SK-N-SH (cell line): ENCODE results near the gene TNRC6A. TPM values are rescaled to one million over a fixed set of nuclear protein-coding genes. Genes with fewer than 3 reads are reported as not detected.
A peak's percentile ranks its signal among the peaks of the same experiment; 100 is the strongest.

ENCODE experiments used
- CTCF ChIA-PET: fragments of 300-600, 350-600 bp; formaldehyde crosslinking; extraction: SDS; loops from one replicate; lab custom pipeline; 2021; lab: Yijun Ruan, JAX
- POLR2A ChIA-PET: fragments of 350-600 bp; sonication (Branson Sonifier 250); formaldehyde crosslinking; extraction: SDS; loops from one replicate; lab custom pipeline; 2020; ENCODE audit warnings: antibody characterized with exemption, inconsistent platforms; lab: Yijun Ruan, JAX
- DNase-seq: peaks from one replicate; pipeline ENCODE4 v3.0.0; 2012
- H2AFZ ChIP-seq: fragments of 200-600 bp; sonication (generic); 2 replicates; pipeline ENCODE4 v1.8.1; 2016; ENCODE audit warnings: antibody characterized with exemption, mild to moderate bottlenecking, low read depth
- H3F3A ChIP-seq: fragments of 200-600 bp; sonication (generic); replicated peaks from 2 replicates; pipeline ENCODE3; 2016; ENCODE audit warnings: antibody characterized with exemption, mild to moderate bottlenecking; ENCODE audit not compliant: insufficient read depth
- H3K27ac ChIP-seq, 2 experiments: fragments of 200-500 bp in 1 of 2; fragments of 200-600 bp in 1 of 2; sonication (Bioruptor generic) in 1 of 2; sonication (generic), shearing (Covaris generic) in 1 of 2; 2 replicates each; pipeline versions ENCODE4 v1.5.1 to v1.6.1; 2014 to 2016; ENCODE audit warnings: low read depth in 2 of 2, inconsistent platforms in 1 of 2, low read length in 1 of 2, mild to moderate bottlenecking in 1 of 2, mixed read lengths in 1 of 2
- H3K27me3 ChIP-seq: fragments of 200-600 bp; sonication (generic), shearing (Covaris generic); 2 replicates; pipeline ENCODE4 v1.6.1; 2016; ENCODE audit warnings: mixed run types; ENCODE audit not compliant: insufficient read depth
- H3K36me3 ChIP-seq, 2 experiments: fragments of 200-500 bp in 1 of 2; fragments of 200-600 bp in 1 of 2; sonication (Bioruptor generic) in 1 of 2; sonication (generic) in 1 of 2; replicated peaks in 1 of 2; 2 replicates each; pipeline versions ENCODE3 to v1.5.1; 2014 to 2016; ENCODE audit warnings: low read length in 1 of 2, mild to moderate bottlenecking in 1 of 2; ENCODE audit not compliant: insufficient read depth in 2 of 2, control insufficient read depth in 1 of 2
- H3K4me1 ChIP-seq, 2 experiments: fragments of 200-500 bp in 1 of 2; fragments of 200-600 bp in 1 of 2; sonication (Bioruptor generic) in 1 of 2; sonication (generic), shearing (Covaris generic) in 1 of 2; 2 replicates each; pipeline versions ENCODE4 v1.5.1 to v1.6.1; 2014 to 2016; ENCODE audit warnings: low read depth in 1 of 2, low read length in 1 of 2, mixed run types in 1 of 2; ENCODE audit not compliant: insufficient read depth in 2 of 2, control insufficient read depth in 1 of 2
- H3K4me2 ChIP-seq: fragments of 200-600 bp; sonication (generic), shearing (Covaris generic); 2 replicates; pipeline ENCODE4 v1.6.1; 2017; ENCODE audit warnings: mixed run types
- H3K4me3 ChIP-seq, 2 experiments: fragments of 200-500 bp in 1 of 2; fragments of 200-600 bp in 1 of 2; sonication (Bioruptor generic) in 1 of 2; sonication (generic), shearing (Covaris generic) in 1 of 2; 2 replicates each; pipeline versions ENCODE4 v1.5.1 to v1.8.1; 2014 to 2016; ENCODE audit warnings: low read depth in 2 of 2, inconsistent platforms in 1 of 2, low read length in 1 of 2, mild to moderate bottlenecking in 1 of 2, mixed read lengths in 1 of 2, moderate library complexity in 1 of 2
- H3K79me2 ChIP-seq: fragments of 200-600 bp; sonication (generic); 2 replicates; pipeline ENCODE4 v1.8.1; 2017; ENCODE audit warnings: mild to moderate bottlenecking; ENCODE audit not compliant: insufficient read depth
- H3K9ac ChIP-seq: fragments of 200-600 bp; sonication (generic); 2 replicates; pipeline ENCODE4 v1.6.1; 2017; ENCODE audit warnings: mixed run types
- H3K9me2 ChIP-seq: fragments of 200-600 bp; sonication (generic); 2 replicates; pipeline ENCODE4 v1.6.1; 2017; ENCODE audit warnings: mixed run types
- H3K9me3 ChIP-seq: fragments of 200-600 bp; sonication (generic); 2 replicates; pipeline ENCODE4 v1.6.1; 2017; ENCODE audit warnings: mixed run types, mild to moderate bottlenecking, moderate library complexity
- H4K20me1 ChIP-seq: fragments of 200-600 bp; sonication (generic); 2 replicates; pipeline ENCODE4 v1.6.1; 2017; ENCODE audit warnings: mild to moderate bottlenecking, mixed run types; ENCODE audit not compliant: insufficient read depth
- CHD2 ChIP-seq: fragments of 150-350 bp; IDR thresholded peaks from 2 replicates; pipeline ENCODE4 v1.6.1; 2018; ENCODE audit warnings: low read length; ENCODE audit not compliant: partially characterized antibody
- CTCF ChIP-seq: fragments of 200-600 bp; sonication (generic); IDR thresholded peaks from 2 replicates; pipeline ENCODE4 v1.6.1; 2017; ENCODE audit warnings: antibody characterized with exemption, mild to moderate bottlenecking, moderate library complexity
- ELF1 ChIP-seq: IDR thresholded peaks from 2 replicates; pipeline ENCODE4 v1.4.0; 2012
- FOSL2 ChIP-seq: IDR thresholded peaks from 2 replicates; pipeline ENCODE4 v1.4.0; 2012; ENCODE audit warnings: low read depth, mild to moderate bottlenecking, moderate library complexity, borderline replicate concordance
- GABPA ChIP-seq: IDR thresholded peaks from 2 replicates; pipeline ENCODE4 v1.4.0; 2012; ENCODE audit warnings: low read depth, mild to moderate bottlenecking
- MAX ChIP-seq: IDR thresholded peaks from 2 replicates; pipeline ENCODE4 v1.4.0; 2012; ENCODE audit warnings: low read depth
- REST ChIP-seq: IDR thresholded peaks from 2 replicates; pipeline ENCODE4 v1.6.1; 2012; ENCODE audit warnings: mild to moderate bottlenecking, low read depth, low read length, moderate library complexity
- RXRA ChIP-seq: IDR thresholded peaks from 2 replicates; pipeline ENCODE4 v1.4.0; 2012; ENCODE audit warnings: low read depth, mild to moderate bottlenecking, borderline replicate concordance
- SMC3 ChIP-seq: IDR thresholded peaks from 2 replicates; pipeline ENCODE4 v1.6.1; 2012; ENCODE audit warnings: low read depth, low read length, improper control_type of control experiment
- USF2 ChIP-seq: fragments of 150-350 bp; IDR thresholded peaks from 2 replicates; pipeline ENCODE4 v1.6.1; 2017; ENCODE audit warnings: antibody characterized with exemption, low read length, low read depth, borderline replicate concordance
- YY1 ChIP-seq: IDR thresholded peaks from 2 replicates; pipeline ENCODE4 v1.4.0; 2012; ENCODE audit warnings: low read depth, mild to moderate bottlenecking
- WGBS: methylation state at CpG from one replicate; pipeline ENCODE4 v1.1.6; 2017; ENCODE audit warnings: low lambda C conversion rate; 5-methylcytosine and 5-hydroxymethylcytosine counted together
- polyA plus RNA-seq, 3 experiments: library from polyadenylated mRNA; depleted of rRNA; stranded (reverse); fragments of >200 nt; gene quantifications; 2 replicates each; pipeline ENCODE4 v1.2.3, GENCODE V29; 2012

TNRC6A gene
- polyA plus RNA-seq, 1 of the 3 experiments (the other 2 are of a cell fraction): 32.5 TPM

GRCh38 chr16:24837969-24838368, 108.5 kb downstream of the TNRC6A start (continued):
- TF ChIP-seq REST (no peak), SMC3 (no peak), GABPA (no peak), RXRA (no peak), CTCF (no peak)
- TF ChIP-seq, all 33 proteins: peak for 0

GRCh38 chr16:24838554-24839266, 109.3 kb downstream of the TNRC6A start:
- H3K9me3 ChIP-seq: no peaks in the 10 kb centered on the region
- H3K9me2 ChIP-seq: no peaks in the 10 kb centered on the region
- POLR2A ChIA-PET: interaction anchor here (0.6 kb wide), 1 partner anchor 144 kb away, joined by 3 read pairs; no protein-coding TSS in a partner anchor
- H3K9ac ChIP-seq: peak overlapping the region; percentile 23; the same call in 1 of the 2 replicates
- H3K27ac ChIP-seq: peak overlapping the region in 1 of 2 experiments; percentile 47; a peak in 2 of 4 replicates
- H4K20me1 ChIP-seq: no peaks in the 10 kb centered on the region
- H3F3A ChIP-seq: no peaks in the 10 kb centered on the region
- no peaks in the 10 kb centered on the region for H3K79me2 ChIP-seq
- no peak for DNase-seq
- 0 out of 4 replicates have a peak, but pooled peaks cover 0 to 8% of the 10 kb centered on the region in 2 experiments for H3K4me1 ChIP-seq
- TF ChIP-seq FOSL2: no peak; the same call in 1 of the 2 replicates
- no peak for TF ChIP-seq USF2
- TF ChIP-seq CTCF: no peak
- no peak for TF ChIP-seq MAX
- TF ChIP-seq YY1: no peak
- TF ChIP-seq CHD2: no peak
- TF ChIP-seq ELF1: no peak
- CTCF ChIA-PET: no interaction called here
- H3K4me3 ChIP-seq: no peak overlapping the region; a peak in 1 of 4 replicates
- no peaks in the 10 kb centered on the region for H3K27me3 ChIP-seq
- H3K4me2 ChIP-seq: peak overlapping the region; percentile 54
- H2AFZ ChIP-seq: 0 out of 2 replicates have a peak overlapping the region, but pooled peaks have one; percentile 33
- H3K36me3 ChIP-seq: no peaks in the 10 kb centered on the region
- WGBS: 30% methylated on average over 5 of the region's 5 CpGs
